GM12873 (cell line): ENCODE results near the gene ARID1B.

ENCODE experiments used
- TF ChIP-seq, protein P1 (sequence below): IDR thresholded peaks from 2 replicates; pipeline ENCODE4 v1.5.1; 2012; ENCODE audit warnings: low read depth, mild to moderate bottlenecking, moderate library complexity, low read length, control low read depth; ENCODE audit not compliant: insufficient read depth; ENCODE audit errors: missing control alignments

Gene ARID1B

DNA sequence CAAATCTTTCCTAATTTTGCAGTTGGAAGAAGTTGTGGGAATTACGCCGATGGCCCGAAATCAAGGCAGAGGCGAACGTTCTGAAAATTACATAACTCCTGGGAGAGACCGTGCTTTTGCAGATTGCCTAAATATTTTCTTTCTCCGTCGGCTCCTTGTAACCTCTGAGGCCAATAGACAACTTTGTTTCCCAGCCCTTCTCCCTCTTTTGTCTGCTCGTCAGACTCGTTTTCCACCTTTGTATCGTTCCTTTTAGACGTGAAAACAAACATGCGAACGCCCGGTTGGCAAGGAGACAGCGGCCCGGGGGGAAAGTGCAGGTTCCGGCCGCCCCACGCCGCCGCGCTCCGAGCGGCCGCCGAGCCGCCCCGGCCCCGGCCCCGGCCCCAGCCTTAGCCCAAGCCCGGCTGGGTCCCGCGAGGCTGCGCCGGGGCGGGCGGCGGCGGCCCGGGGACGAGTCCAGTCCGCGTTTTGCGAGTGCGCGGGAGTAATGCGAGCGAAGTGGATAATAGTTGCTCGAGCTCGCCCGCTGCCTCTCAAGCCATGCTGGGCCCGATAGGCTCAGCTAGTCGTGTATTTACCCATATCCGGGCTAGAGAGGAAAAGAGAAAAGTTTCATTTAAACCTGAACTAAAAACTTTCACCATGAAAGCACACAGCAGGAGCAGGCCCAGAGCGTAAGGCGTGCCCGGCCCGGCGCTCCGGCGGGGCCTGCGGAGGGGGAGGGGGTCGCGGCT lies at the start of gene ARID1B:
TSS of gene ARID1B (plus strand) at position 539 of the 737 bp plus-strand sequence. CDS start 303 bp downstream, outside the sequence.
- TF ChIP-seq, protein P1, sequence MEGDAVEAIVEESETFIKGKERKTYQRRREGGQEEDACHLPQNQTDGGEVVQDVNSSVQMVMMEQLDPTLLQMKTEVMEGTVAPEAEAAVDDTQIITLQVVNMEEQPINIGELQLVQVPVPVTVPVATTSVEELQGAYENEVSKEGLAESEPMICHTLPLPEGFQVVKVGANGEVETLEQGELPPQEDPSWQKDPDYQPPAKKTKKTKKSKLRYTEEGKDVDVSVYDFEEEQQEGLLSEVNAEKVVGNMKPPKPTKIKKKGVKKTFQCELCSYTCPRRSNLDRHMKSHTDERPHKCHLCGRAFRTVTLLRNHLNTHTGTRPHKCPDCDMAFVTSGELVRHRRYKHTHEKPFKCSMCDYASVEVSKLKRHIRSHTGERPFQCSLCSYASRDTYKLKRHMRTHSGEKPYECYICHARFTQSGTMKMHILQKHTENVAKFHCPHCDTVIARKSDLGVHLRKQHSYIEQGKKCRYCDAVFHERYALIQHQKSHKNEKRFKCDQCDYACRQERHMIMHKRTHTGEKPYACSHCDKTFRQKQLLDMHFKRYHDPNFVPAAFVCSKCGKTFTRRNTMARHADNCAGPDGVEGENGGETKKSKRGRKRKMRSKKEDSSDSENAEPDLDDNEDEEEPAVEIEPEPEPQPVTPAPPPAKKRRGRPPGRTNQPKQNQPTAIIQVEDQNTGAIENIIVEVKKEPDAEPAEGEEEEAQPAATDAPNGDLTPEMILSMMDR: no peak

DNA sequence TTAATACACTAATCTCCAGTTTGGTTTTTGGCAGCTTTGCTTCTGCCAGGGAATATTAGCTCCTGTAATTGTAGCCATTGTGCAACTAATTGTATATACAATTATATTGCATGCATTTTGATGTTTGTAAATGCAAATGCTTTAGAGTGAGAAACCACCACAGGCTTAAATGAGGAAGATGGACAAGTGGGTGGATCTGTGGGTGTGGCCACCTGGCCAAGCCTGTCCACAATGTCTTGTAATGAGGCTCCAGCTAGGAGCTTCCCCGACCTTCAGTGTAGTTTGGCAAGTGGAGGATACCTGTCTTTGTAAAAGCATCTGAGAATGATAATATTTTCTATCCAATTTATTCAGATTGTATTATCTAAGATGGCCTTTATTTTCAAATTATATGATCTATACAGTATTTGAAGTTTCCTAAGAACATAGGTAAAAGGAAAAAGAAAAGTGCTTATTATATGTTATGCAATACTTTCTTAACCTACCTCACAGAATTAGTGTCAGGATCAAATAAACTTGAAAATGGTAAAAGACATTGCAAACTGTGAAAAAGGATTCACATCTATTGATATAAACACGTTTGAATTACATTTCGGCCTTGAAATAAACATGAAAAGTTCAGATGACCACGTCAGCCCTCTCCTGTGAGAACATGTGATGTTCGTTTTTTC lies 49.3 kb upstream of the ARID1B start:
- TF ChIP-seq, protein P1: no peak

DNA sequence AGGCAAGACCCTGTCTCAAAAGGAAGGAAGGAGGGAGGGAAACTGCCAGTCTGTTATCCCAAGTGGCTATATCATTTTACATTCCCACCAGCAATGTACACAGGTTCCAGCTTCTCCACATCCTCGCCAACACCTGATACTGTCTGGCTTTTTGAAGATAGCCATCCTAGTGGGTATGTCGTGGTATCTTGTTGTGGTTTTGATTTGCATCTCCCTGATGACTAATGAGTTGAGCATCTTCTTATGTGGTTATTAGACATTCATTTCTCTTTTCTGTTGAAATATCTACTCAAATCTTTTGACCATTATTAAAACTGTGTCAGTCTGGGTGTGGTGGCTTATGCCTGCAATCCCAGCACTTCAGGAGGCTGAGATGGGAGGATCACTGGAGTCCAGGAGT lies 47.9 kb upstream of the ARID1B start:
- TF ChIP-seq, protein P1: no peak

DNA sequence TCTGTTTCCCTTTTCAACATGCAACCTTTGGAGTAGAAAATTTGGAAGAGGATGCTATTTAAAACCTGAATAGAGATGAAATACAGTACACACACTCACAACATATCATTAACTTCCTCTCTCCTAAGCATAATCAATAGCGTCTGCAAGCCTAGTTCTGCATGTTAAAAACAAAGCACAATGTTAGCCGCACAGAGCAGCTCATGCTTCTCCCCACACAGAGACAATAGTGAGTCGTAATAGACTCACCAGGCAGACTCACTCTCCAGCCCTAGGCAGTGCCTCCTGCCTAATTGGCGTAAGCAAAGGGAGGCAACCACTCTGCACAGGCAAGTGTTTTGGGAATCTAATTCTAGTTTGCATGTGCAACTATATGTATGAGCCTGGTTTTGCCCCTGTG lies 45.8 kb upstream of the ARID1B start:
- TF ChIP-seq, protein P1: no peak

DNA sequence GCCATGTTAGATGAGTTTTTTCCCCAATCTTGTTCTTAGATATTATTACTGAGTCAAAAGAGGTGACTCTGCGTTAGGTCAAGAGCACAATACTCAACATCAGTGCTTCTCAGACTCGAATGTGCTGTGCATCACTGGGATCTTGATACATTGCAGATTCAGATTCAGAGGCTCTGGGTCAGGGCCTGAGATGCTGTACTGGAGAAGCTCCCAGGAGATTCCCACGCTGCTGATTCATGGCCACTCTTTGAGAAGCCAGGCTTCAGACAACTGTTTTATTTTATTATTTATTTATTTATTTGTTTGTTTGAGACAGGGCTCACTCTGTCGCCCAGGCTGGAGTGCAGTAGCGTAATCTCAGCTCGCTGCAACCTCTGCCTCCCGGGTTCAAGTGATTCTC lies 41.4 kb upstream of the ARID1B start:
- TF ChIP-seq, protein P1: no peak

DNA sequence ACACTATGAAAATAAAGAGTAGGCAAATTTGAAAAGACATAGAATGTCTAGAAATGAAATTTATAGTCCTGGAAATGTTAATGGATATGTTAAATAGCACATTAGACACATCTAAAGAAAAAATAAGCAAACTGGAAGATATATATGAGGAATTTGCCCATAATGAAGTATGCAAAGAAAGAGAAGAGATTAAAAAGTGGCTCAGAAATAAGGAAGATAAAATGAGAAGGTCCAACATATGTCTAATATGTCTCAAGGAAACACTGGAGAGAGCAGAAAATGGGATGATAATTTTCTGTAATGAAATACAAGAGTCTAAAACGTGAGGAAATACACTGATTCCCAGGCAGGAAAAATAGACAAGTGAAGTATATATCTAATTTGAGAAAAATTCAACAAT lies 36.6 kb upstream of the ARID1B start:
- TF ChIP-seq, protein P1: no peak

DNA sequence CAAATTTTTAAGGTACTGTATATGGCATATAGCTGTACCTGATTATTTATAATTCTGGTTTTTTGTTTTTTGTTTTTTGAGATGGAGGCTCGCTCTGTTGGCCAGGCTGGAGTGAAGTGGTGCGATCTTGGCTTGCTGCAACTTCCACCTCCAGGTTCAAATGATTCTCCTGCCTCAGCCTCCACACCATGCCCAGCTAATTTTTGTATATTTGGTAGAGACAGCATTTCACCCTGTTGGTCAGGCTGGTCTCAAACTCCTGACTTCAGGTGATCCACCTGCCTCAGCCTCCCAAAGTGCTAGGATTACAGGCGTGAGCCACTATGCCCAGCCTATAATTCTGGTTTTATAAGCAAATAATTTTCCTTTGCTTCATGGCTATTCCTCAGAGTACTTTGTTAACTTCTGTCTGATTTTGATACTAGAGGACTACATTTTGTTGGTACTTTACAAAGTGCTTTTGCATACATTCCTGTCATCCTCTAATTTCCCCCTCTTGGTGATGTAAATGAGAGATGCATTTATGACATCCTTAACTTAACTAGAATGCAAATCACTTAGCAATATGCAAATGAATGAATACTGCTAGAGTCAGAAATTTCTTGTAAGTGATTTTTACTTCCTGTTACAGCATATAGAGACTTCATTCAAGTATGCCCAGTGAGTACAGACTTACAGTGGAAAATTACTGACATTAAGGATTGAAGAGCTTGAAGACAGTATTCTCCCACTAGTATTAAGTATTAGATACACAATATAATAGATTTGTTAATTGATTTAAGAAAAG lies 35.7 kb upstream of the ARID1B start:
- TF ChIP-seq, protein P1: no peak
